ENCODE measurements around the gene ZMYND19.
"Not testable (repeated sequence)": the region's sequence is repeated elsewhere in the genome, so short reads cannot be mapped to it uniquely, and the experiment has no call there.

The ZMYND19 gene

DNA sequence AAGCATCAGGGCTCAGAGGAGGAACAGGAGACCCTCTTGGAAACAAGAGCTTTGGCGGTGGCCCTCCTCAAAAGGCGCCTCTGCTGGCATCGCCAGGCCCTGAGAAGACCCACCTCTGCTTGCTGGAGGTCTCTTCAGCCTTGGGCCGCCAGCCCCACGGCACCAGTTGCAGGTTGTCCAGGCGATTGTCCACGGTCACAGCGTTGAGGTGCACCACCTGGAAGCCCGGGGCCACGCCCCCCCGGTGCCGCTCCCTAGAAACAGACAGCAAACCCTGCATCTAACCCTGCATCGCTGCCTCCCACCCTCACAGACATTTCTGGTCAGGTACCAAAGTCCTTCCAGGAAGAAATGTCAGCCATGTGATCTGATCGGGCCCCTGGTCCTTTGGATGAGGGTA, 3.5 kb downstream of the ZMYND19 start:
- DNase-seq, result no peak

DNA sequence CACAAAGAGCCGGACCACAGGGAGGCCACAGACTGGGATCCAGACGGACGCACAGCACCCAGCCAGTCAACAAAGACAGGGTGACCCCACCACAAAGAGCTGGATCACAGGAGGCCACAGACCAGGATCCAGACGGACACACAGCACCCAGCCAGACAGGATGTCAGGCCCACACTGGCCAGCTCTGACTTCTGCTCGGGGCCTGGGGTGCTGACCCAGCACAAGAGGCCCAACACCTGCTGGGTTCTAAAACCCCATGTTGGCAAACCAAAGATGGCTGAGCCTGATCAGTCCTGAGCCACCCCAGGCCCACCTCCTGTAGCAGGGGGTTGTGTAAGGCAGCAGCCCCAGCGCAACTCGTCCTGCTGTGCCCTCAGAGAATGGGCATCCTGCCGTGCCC, 6.4 kb downstream of the ZMYND19 start:
- no peak for DNase-seq

DNA sequence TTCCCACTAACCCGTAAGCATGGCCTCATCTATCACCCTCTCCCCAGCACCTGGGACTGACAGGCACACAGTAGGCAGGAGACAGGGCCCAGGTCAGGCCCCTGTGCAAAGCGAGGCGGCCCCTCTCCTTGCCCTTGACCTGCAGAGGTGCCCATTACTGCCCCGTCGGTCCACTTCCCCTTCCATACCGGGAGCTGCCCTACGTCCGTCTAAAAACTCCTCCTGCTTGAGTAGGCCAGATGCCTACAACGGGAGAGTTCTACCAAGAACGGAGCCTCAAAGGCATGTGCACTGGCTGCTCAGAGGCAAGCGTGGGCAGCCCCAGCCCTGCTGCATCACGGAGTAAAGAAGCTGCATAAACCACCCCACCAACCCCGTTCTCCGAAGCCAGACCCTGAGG, 7.0 kb downstream of the ZMYND19 start:
- no peak for DNase-seq

DNA sequence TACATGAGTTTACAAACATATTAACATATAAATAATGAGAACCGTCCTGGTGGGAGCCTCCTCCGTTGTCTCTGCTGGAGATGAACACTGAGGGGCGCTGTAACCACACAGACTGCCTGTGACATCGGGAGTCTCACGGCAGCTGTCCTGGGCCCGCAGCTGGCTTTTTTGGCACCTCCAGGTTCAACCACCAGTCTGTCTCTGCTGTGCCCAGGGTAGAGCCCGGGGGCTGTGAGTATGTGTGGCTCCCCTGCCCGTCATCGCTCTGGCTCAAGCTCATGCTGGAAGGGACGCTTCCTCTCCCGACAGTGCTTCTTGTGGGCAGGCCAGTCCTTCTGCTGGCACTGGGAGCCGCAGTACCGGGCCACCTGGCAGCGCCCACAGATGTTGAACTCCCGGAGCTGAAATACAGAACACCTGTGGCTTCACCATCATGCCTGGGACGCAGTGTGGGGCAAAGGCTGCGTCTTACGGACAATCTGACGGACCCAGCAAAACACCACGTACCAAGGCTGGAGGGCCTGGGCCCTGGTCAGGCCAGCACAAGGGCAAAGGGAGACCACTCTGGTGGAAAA, 7.9 kb downstream of the ZMYND19 start:
- no peak for DNase-seq

DNA sequence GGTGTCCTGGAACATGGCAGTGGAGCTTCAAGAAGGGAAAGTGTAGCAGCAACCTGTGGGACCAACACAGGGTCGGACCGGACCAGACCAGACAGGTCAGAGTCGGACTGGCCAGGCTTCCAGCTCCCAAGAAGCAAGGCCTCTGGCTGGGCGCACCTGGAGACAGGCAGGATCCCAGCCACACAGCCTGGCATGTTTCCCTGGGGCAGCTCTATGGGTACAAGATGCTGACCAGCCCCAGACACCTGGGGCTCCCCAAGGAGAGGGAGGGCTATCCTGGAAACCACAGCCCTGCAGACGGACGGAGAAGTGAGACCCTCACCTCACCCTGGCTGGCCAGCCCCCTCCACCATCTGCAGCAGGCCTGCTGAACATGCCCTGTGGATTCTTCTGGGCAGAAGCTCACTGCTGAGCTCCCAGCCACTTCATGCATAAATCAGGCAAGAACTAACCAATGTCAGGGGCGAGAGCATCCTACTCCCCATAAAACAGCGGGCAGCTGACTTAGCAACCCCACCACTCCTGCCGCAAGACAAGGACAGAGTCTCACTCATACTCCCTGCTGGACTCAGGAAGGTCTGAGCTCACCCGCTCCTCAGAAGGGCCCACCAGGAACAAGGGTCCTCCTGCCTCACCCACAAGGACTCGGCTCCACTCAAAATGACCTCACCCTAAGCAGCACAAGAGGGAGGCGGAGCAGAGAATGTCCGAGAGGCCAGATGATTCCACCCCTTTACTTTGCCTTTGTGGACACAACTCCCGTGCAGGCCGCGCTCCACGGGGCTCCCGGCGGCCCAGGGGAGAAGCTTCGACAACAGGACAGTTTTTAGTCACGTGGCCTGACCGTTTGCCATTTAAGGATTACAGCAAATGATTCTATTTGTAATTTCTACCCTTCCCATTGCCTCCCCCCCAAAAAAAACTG, 8.7 kb downstream of the ZMYND19 start:
- DNase-seq, result no peak

DNA sequence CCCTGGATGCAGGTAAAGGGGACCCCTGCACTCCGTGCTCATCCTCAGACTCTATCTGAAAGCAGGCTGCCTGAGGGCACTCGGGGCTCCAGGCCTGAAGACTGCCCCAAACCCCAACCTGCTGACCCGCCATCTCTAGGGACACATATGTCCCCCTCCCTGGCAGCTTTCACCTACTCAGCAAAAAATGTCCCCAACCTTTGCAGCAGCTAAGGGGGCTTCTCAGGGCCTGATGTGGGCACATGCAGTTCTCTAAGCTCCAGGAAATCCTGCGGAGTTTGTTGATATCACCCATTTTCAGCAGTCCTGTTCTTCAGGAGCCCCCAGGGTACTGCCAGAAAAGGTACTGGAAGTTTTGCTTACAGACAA, 9.4 kb downstream of the ZMYND19 start:
- DNase-seq, result no peak

DNA sequence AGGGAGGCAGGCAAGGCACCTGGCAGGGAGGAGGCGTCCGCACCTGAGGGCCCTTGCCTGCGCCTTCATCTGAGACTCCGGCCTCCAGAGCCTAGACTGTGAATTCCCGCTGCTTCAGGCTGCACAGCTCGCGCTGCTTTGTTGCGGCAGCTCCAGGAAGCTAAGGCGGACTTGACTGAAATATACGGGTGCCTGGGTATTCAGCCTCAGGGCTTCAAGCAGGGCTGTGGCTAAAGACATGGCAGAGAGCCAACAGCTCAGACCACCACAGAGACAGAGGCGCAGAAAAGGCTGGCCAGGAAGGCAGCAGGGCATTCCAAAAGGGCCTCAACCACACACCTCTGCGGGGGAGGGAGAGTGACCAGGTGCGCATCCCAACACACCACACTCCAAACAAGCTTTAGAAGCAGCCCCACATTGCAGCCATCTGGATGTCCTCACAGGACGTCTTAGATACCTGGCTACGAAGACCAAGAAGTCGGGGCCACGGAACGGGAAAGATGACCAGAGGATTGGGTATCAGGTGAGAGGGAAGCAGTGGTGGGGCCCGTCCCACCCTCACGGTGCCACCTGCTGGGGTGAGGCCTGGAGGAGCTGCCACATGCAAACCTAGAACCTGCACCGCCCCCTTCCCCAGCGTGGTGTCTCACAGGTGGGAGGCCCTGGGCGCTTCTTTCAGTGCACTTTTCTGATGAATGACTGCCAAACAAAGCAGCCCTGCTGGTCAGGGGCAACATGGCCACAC, 9.9 kb downstream of the ZMYND19 start:
- no peak for DNase-seq

DNA sequence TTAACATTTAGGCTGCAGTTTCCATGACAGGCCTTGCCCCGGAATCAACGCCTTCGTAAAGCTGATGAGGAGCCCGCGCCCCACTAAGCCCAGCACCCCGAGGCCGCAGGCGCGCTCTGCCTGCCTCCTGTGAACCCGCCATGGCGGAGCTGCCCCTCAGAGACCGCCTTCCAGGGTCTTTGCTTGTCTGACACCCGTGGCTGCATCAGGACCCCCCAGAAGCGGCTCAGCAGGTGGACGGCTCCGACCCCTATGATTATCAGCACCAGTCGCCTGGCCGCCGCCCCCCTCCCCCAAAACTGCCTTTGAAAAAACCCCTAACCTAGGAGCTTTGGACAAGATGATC, 11.1 kb downstream of the ZMYND19 start:
- no peak for DNase-seq

DNA sequence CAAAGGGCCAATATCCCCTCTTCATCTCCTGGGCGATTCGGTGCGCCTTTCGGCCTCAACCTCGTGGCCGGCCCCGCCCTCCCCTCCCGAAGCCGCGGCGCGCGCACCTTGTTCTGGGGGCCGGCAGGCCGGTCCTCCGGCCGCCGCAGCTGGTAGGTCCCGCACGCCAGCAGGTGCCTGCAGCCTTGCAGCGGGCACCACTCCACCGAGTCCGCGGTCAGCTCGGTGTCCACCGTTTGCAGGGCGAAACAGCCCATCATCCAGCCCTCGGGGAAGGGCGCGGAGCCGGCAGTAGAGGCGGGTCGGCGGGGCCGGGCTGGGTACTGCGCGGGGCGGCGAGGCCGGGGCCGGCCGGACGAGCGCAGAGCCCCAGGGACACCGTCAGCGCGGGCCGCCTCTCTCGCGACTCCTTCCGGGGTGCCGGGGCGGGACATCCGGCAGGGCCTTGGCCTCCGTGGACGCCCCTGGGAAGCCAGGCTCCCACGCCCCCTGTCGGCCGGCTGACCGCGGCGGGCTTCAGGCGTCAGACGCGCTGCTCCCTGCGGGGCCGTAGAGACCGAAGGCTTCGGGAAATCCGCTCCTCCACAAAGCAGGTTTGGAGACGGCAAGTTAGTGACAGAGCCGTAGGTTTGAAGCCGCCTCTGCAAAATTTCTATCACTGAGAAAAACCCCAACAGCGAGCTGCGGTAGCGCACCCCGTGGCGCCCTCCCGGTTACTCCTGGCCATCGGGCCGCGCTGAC, 11.6 kb downstream of the ZMYND19 start, which contains the start of gene DPH7:
Gene DPH7, minus strand, starts transcription at position 408 of the 741 bp plus-strand sequence. Its CDS starts 148 bp downstream, at position 260.
- peak; percentile 86 for DNase-seq

DNA sequence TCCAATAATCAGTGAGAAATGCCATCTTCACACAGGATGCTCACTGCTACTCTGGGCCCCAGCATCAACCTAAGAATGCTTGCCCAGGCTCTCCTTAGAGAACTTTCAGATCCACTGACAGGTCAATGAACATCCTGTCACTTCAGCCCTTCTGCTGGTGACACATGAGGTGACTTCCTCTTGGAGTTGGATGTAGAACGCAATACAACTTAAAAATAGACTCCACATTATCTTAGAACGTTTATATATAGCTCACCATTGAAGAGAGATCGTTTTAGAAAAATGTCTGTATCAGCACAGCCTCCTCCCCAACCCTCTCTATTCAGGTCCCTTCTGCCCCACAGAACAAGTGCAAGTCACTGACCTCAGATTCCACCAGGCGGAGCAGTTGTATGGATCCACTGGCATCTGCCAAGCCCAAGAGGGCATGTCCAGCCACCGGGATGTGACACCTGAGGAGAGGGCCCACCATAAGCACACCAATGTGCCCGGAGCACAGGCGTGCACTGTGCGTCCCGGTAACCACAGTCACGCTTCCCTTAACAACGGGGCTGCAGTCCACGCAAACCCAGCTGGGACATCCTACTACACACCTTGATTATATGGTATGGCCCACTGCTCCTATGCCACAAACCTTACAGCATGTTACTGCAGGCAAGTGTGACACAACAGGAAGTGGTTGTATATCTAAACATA, 14.4 kb downstream of the ZMYND19 start:
- no peak for DNase-seq

DNA sequence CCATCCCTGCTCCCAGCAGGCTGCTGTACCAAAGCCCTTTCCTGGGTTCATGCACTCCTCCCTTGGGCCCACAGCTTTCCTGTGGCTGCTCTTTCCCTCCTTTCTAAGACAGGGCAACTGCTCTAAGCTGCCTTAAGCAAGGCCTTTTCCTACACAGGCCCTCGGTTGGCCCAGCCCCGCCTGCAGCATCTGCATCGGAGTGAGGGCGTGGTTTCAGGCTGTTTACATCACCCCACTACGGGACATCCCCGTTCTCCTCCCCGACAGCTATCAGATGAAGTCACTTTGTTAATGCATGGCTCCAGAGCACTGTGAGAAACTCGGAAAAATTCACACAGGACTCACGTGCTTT, 15.0 kb downstream of the ZMYND19 start:
- DNase-seq, result no peak

DNA sequence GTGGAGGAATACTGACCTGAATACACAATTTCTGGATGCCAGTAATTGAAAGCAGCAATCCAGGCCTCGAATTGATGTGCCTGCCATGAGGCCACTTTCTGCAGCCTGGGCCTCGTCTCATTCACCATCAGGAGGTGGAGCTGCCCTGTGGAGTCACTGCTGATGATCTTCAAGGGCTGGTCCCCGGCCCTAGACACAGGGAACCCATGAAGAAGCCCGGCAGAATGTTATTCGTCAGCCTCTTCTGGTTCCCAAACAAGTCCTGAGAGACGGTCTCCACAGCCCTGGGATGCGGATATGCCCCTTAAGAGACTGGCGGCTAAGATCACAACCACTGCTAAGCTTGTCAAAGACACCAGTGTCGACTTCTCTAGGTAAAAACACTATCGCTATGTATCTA, 16.1 kb downstream of the ZMYND19 start:
- DNase-seq, result no peak

DNA sequence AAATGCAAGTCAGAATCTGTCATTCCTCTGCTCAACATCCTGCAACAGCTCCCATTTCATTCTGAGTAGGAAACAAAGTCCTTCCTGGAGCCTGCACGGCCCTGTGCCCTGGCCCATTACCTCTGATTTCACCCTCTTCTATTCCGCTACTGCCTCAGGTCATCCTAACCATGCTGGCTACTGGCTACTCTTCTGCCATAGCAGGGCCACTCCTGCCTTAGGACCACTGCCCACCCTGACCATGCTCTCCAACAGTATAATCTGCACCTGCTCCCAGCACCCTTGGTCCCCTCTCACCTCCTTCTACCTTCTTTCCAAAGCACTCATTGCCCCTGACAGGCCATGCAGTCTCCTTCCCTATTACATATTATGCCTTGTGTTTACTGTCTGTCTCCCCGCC, 19.7 kb downstream of the ZMYND19 start:
- no peak for DNase-seq

DNA sequence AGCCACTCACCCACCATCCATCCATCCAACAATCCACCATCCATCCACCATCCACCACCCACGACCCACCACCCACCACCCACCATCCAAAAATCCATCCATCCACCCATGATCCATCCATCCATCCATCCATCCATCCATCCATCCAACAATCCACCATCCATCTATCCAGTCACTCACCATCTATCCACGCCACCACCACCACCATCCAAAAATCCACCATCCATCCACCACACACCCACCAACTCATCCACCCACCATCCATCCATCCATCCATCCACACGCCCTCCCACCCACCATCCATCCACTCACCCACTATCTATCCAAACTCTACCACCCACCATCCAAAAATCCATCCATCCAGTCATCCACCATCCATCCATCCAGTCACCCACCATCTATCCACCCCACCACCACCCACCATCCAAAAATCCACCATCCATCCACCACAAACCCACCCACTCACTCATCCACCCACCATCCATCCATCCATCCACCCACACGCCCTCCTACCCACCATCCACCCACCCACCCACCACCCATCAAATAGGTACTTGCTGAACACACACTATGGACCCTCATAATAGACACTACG, 20.6 kb downstream of the ZMYND19 start:
- DNase-seq, result no peak

DNA sequence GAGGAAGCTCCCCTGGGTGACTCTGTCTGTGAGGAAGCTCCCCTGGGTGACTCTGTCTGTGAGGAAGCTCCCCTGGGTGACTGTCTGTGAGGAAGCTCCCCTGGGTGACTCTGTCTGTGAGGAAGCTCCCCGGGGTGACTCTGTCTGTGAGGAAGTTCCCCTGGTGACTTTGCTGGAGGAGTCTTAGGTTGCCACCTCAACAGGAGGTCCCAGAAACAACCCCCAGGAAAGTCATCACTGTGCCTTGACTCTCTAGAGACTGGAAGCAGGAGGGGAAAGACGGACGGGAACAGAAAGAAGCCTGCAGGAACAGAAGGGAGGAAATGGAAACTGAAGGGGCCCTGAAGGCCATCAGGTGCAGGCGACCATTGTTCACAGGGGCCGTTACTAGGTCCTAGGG, 21.9 kb downstream of the ZMYND19 start:
- DNase-seq, result not testable (repeated sequence)

DNA sequence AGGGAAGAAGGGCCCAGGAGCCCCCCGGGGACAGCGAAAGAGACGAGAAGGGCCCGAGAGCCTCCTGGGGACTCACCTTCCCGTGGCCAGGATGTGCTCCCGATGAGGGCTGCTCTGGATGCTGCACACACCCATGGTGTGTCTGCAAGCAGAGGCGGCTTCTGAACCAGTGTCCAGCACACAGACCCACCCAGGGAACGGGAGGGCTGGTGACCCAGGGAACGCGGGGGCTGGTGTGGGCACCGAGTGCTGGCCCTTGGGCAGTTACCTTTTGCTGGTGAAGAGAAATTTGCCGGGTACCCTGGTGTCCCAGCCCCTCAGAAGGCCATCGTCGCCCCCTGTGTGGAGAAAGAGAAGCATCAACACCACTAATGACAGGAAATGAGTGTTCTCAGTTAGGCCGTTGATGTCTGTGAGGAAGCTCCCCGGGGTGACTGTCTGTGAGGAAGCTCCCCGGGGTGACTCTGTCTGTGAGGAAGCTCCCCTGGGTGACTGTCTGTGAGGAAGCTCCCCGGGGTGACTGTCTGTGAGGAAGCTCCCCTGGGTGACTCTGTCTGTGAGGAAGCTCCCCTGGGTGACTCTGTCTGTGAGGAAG, 25.4 kb downstream of the ZMYND19 start:
- no peak for DNase-seq

DNA sequence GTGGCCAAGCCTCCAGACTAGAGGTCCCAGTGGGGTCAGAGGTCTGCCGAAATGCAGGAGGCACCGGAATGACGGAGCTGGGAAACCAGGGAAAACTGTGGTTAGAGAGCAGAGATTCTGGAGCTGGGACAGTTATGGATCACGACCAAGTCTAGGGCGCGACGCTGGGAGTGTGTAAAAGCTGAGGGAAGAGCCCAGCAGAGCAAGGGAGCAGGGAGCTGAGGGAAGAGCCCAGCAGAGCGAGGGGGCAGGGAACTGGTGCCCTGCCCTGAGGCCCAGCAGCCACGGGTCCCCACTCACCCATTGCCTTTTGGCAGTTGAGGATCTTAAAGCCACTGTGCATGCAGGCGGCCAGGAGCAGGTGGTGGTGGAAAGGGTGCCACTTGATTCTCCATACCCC, 26.2 kb downstream of the ZMYND19 start:
- no peak for DNase-seq

DNA sequence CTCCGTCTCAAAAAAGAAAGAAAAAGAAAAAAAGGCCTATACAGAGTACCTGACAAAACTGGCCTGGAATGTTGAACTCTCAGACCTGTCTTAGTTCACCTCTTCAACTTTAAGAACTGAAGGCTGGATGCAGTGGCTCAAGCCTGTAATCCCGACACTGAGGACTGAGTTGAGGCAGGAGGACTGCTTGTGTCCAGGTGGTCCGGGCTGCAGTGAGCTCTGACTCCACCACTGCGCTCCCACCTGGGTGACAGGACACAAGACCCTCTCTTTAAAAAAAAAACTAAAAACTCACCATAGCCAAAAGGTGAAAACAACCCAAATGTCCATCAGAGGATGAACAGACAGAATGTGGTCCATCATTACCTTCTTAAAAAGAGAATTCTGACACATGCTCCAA, 32.2 kb downstream of the ZMYND19 start:
- no peak for DNase-seq

DNA sequence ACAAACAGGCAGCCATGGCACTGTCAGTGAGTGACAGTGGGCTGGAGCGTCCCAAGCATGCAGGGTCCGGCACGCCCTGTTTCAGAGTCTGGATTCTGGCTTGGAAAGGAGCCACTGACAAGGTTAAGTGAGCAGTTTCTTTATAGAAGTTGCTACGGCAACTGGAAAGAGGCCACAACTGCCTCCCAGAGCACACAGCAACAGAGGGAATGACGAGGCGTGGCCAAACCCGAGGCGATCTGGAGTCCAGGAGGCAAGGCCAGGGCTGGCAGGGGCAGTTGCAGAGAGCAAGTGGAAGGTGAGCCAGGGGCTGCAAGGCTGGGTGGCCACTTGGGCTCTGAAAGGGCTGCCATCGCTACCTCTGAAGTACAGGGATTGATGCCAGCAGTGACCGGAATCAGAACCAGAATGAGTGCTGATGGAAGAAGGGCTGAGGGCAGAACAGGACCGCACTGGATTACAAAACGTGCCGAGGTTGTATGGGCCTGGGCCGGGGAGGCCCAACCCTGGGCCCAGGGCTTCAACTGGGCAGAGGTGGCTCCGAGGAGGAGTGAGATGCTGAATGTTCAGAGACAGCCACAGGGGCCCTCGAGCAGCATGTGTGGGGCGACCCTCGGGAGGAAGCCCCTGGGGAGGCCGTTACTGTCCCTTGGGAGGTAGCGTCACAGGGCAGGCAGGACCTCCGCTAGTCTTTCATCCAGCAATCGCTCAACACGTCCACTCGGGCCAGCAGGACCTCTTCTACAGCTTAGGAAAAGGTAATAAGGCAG, 34.1 kb downstream of the ZMYND19 start:
- no peak for DNase-seq

DNA sequence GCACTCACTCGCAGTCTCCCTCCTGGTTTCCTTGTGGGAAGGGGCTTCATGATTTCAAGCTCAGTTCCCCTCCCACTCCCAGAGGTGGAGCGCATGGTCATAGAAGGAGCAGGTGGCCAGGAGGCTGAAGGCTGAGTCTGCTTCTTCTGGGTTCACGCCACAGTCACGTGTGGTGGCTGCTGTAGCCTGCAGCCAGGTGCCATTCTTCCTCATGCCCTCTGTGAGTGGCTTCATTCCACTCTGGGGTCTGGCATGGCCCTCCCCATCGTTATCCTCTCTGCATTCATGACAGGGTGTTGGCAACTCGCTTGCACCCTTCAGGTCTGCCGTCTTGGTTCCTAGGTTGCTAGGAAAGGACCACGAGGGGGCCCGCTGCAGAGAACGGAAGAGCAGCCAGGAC, 35.1 kb downstream of the ZMYND19 start:
- DNase-seq, result no peak

DNA sequence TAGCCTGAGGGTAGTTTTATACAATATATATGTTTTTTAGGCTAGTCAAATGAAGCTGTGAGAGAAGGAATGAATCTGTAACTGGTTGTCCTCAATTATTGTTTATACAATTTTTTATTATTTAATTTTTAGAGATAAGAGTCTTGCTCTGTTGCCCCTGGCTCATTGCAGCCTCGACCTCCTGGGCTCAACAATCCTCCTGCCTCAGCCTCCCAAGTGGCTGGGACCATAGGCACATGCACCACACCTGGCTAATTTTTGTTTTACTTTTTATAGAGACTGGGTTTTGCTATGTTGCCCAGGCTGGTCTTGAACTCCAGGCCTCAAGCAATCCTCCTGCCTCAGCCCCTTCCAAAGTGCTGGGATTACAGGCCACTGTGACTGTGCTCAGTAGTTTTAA, 36.0 kb downstream of the ZMYND19 start:
- no peak for DNase-seq

All from KG1 (cell line).